Occipital lobe (tissue), 2 donors: Measurements from ENCODE around the gene ST6GAL1. TPM values are rescaled to one million over a fixed set of nuclear protein-coding genes. Genes with fewer than 3 reads are reported as not detected.
"Not testable (repeated sequence)": the region's sequence is repeated elsewhere in the genome, so short reads cannot be mapped to it uniquely, and the experiment has no call there.

Source experiments
- DNase-seq: peaks from one replicate; lab custom pipeline; 2025; lab: John Stamatoyannopoulos, UW
- total RNA-seq: library from RNA; depleted of rRNA; stranded (reverse); fragments of >200 nt; gene quantifications from one replicate; pipeline ENCODE4 v1.2.3, GENCODE V29; 2014

Gene ST6GAL1
- total RNA-seq, 1 donor from 2014 or later: 39.6 TPM

DNA sequence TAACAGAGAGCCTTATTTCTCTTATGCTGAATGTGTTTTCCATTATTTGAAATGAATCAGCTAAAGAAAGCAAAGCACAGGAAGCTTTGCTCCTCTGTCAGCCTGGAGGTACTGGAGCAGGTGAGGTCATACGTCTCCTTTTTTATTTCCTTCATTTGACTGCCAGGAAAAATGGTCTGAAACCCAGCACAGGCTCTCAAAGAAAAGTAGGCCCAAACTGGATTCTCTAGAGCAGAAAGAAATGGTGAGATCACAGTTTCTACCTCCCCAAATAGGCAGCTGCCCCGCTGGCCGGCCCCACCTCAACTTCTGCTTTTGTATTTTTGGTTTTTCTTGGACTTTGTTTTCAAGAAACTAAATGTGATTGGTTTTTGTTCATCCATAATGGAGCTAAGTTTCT lies 113.9 kb downstream of the ST6GAL1 start:
- no peak for DNase-seq

DNA sequence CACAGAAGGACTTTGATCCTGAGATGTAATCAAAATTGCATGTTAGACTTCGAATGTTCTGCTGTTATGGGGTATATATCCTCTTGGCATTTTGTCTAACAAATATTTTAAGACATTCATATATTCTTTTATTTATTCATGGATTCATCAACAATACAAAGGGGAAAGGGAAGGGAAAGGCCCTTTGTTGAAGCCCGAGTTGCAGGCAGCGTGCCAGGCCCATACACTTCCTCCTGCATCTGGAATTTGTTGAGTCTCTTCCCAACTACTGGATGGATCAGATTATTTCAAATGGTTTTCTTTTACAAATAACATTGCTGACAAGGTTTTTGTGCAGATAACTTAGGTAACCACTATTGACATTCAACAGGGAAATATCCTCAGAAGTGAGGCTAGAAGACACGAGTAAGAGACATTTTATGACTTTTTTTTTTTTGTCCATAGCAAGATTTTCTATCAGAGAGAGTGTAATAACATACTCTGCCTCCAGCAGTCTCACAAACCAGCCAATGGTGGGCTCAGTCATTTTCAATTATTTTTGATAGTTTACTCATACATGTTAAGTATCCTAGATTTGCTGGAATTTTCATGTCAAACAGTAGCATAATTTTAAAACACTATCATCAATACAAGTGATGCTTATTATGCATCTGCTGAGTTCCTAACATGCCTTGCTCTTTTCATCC lies 114.7 kb downstream of the ST6GAL1 start:
- no peak for DNase-seq

GRCh38 chr3:187046033-187046432 lies 115.7 kb downstream of the ST6GAL1 start:
- no peak for DNase-seq

DNA sequence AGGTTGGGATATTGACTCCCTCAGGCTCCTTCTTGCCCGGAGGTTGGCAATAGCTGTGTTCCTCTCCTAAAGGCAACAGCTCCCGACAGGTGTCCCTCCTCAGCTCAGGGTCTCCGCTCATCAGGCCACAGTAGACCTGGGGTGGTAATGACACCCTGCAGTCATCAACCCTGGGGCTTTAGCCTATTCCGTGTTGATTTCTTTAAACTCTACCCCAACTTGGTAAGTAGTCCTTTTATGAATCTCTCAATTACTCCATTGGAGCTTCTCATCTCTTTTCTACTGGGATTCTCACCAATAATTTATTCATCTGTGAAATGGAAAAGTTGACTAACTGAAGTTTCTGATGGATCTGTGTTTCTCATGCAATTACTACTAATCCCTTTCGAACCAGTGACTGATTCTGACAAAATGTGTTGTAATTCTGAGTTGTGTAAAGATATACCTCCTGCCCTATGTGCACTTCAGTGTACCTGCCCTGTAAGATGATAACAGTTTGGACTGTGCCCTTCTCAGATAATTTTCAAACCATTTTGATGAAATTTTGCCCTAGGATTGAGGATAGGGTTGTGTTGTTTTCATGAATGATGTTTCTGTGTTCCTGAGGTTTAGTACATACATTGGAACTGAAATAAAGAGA lies 119.3 kb downstream of the ST6GAL1 start:
- DNase-seq: no peak

DNA sequence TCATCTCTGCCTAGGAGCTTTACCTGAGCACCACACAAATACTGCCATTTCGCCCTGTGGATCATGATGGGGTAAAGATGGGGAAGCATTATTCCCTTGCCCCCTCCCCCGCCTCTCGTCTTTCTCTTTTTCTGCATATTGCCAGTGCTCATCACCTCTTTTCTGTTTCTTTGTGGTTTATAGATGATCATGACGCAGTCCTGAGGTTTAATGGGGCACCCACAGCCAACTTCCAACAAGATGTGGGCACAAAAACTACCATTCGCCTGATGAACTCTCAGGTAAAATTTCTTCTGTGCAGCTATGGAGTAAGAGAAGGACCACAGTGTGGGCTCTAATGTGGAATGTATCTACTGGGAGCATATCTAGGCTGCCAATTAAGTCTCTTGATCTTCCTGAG lies 120.7 kb downstream of the ST6GAL1 start:
- DNase-seq: no peak

GRCh38 chr3:187051724-187052366 lies 121.5 kb downstream of the ST6GAL1 start:
- DNase-seq: no peak

DNA sequence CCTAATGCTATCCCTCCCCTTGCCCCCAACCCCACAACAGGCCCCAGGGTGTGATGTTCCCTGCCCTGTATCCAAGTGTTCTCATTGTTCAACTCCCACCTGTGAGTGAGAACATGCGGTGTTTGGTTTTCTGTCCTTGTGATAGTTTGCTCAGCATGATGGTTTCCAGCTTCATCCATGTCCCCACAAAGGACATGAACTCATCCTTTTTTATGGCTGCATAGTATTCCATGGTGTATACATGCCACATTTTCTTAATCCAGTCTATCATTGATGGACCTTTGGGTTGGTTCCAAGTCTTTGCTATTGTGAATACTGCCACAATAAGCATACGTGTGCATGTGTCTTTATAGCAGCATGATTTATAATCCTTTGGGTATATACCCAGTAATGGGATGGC lies 122.1 kb downstream of the ST6GAL1 start:
- not testable (repeated sequence) for DNase-seq

DNA sequence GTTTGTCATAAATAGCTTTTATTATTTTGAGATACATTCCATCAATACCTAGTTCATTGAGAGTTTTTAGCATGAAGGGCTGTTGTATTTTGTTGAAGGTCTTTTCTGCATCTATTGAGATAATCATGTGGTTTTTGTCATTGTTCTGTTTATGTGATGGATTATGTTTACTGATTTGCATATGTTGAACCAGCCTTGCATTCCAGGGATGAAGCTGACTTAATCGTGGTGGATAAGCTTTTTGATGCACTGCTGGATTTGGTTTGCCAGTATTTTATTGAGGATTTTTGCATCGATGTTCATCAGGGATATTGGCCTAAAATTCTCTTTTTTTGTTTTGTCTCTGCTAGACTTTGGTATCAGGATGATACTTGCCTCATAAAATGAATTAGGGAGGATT lies 124.1 kb downstream of the ST6GAL1 start:
- not testable (repeated sequence) for DNase-seq

- DNase-seq: not testable (repeated sequence)
Observed at GRCh38 chr3:187057803-187058202, 127.5 kb downstream of the ST6GAL1 start.

DNA sequence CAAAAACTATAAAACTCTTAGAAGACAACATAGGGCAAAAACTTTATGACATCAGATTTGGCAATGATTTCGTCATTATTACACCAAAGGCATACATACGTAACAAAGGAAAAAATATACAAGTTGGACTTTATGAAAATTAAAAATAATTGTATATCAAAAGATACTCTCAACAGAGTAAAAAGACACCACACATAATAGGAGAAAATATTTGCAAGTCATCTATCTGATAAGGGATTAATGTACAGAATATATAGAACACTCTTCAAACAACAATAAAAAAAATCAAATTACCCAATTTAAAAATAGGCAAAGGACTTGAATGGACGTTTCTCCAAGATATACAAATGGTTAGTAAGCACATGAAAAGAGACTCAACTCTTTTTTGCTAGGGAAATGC lies 131.4 kb downstream of the ST6GAL1 start:
- DNase-seq: no peak

DNA sequence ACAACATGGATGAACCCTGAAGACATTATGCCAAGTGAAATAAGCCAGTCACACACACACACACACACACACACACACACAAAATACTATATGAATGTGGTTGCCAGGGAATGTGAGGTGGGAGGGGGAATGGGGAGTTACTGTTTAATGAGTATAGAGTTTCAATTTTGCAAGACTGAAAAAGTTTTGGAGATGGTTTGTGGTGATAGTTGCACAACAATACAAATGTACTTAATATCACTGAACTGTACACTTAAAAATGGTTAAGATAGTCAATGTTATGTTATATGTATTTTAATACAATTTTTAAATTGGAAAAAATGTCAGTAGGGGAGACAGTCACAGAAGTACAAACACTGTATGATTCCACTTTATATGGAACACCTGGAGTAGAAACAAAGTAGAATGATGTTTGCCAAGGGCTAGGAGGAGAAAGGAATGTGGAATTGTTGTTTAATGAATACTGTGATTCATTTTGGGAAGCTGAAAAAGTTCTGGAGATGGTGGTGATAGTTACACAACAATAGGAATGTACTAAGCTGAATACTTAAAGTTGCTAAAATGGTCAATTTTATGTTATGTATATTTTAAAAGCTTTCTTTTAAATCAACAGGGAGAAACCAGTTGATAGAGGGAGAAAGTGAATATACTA lies 132.3 kb downstream of the ST6GAL1 start:
- DNase-seq: no peak

- DNase-seq: no peak
Observed at GRCh38 chr3:187063286-187064121, 133.2 kb downstream of the ST6GAL1 start.

DNA sequence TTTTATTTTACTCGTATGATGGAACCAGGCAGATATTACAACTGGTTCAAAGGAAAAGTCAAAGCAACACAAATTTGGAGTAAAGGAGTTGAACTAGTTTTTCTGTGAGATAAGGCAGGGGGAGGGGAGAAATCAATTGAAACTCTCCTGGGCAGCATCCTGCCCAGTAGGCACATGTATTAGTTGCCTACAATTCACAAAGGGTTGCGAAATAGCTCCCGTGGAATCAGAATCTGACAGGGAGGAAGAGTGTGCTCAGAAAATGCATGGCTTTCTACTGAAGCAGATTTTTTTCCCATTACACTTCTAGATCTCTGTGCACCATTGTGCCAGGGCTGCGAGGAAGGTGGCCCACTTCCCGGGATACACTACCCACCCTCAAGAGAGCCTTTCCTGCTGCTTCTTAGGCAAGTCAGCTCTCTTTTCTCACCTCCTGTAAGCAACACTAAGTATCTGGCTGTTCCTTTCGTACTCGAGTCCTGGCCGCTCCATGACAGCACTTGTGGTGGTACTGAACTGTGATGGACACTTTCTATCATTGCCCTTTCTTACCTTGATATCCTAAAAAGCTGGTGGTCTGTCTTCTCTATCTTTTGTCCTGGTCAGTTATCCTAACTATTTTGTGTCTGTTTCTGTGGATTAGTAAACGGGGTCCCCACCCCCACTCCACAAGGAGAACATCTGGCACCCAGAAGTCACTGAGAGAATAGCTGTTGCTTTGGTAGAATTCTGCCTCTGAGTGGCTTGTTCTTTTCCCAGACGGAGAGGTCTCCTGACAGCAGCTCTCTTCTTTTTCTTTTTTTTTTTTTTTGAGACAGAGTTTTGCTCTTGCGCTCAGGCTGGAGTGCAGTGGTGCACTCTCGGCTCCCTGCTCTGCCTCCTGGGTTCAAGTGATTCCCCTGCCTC lies 134.1 kb downstream of the ST6GAL1 start:
- DNase-seq: no peak

- no peak for DNase-seq
Observed at GRCh38 chr3:187066228-187066995, 136.1 kb downstream of the ST6GAL1 start.

DNA sequence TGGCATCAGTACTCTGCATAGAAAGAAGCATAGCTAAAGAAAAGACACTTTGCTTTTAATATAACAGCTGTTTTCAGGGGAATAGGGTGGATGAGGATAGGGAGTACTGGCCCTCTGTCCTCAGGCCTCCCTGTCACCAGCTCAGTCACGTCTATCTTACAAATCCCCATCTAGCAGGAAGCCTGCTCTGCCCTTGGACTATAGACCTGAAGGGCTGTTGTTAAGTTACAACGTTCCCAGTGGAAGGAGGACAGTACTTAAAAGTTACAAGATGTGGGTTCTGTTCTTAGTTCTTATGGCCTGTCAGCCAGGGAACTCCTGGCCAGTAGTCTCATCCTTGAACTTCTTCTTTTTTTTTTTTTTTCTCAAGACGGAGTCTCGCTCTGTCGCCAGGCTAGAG lies 138.5 kb downstream of the ST6GAL1 start:
- no peak for DNase-seq

DNA sequence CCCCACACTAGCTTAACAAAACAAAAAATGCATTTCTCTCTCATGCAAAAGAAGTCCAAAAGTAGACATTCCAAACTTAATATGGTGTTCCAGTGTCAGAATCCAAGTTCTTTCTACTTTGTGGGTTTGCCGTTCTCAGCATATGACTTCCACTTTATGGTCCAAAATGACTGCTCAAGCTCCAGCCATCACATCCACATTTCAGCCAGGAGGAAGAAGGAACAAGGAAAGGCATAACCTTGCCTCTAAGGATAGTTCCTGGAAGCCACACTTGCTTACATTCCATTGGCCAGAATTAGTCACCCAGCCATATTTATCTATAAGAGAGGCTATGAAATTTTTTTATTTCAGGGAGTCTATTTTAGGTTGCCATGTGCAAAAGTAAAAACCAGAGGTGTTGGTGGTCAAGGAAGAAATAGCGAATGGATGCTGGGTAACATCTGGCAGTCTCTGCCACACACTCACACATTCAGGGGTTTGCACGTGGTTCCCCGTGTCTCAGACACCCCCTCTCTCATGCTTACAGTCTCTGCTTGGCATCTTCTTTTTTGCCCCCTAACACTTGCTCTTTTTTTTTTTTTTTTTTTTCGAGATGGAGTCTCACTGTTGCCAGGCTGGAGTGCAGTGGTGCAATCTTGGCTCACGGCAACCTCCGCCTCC lies 139.7 kb downstream of the ST6GAL1 start:
- DNase-seq: no peak

GRCh38 chr3:187072102-187072501 lies 141.8 kb downstream of the ST6GAL1 start:
- DNase-seq: no peak

- DNase-seq: no peak
Observed at GRCh38 chr3:187072511-187072910, 142.2 kb downstream of the ST6GAL1 start.

- no peak for DNase-seq
Observed at GRCh38 chr3:187073581-187074098, 143.3 kb downstream of the ST6GAL1 start.
